Measurements from ENCODE around the gene CDADC1. TPM values are rescaled to one million over a fixed set of nuclear protein-coding genes. Genes with fewer than 3 reads are reported as not detected.

The CDADC1 gene
- total and polyA plus RNA-seq, 5 donors from 2014 or later = 8.7 to 16.7 (median 10.9) TPM

- Histone ChIP-seq H3K4me3 (ENCODE audit: low read depth, low read length) (no peak overlapping the region), H3K27ac (ENCODE audit: insufficient read depth, low read length, poor library complexity, severe bottlenecking) (no peak overlapping the region), H3K36me3 (ENCODE audit: control insufficient read depth, insufficient read depth, low read length) (no peaks in the 10 kb centered on the region), H3K4me1 (ENCODE audit: control insufficient read depth, insufficient read depth, low read length, poor library complexity, severe bottlenecking) (peaks cover 10% of the 10 kb centered on the region), H3K9me3 (ENCODE audit: control insufficient read depth in 2 of 2, low read length in 2 of 2) (no peaks in the 10 kb centered on the region), H3K27me3 (ENCODE audit: control insufficient read depth, insufficient read depth, low read length) (peaks cover 33% of the 10 kb centered on the region)
- H3K27me3 Mint-ChIP-seq = peaks cover 77% of the 10 kb centered on the region
- peaks cover 6% of the 10 kb centered on the region for H3K36me3 Mint-ChIP-seq
- ATAC-seq (ENCODE audit: low read depth in 2 of 2) (no peak), DNase-seq (no peak)
- H3K4me1 Mint-ChIP-seq = peaks cover 2 to 21% (median 12%) of the 10 kb centered on the region in 4 donors
- H3K9me3 Mint-ChIP-seq = peaks cover 0 to 9% (median 0%) of the 10 kb centered on the region in 7 donors
- peak overlapping the region; percentile 25 to 55 (median 42) for H3K4me3 Mint-ChIP-seq
- H3K27ac Mint-ChIP-seq = peak overlapping the region in 1 of 3 donors; percentile 54
These were observed 26.1 kb upstream of the CDADC1 start for GRCh38 chr13:49221590-49221965.

GRCh38 chr13:49225223-49226042 lies 22.3 kb upstream of the CDADC1 start:
- Histone ChIP-seq H3K36me3 (ENCODE audit: control insufficient read depth, insufficient read depth, low read length) (no peaks in the 10 kb centered on the region), H3K4me1 (ENCODE audit: control insufficient read depth, insufficient read depth, low read length, poor library complexity, severe bottlenecking) (peaks cover 2% of the 10 kb centered on the region), H3K27me3 (ENCODE audit: control insufficient read depth, insufficient read depth, low read length) (peaks cover 24% of the 10 kb centered on the region), H3K27ac (ENCODE audit: insufficient read depth, low read length, poor library complexity, severe bottlenecking) (no peak overlapping the region), H3K9me3 (ENCODE audit: control insufficient read depth in 2 of 2, low read length in 2 of 2) (no peaks in the 10 kb centered on the region), H3K4me3 (ENCODE audit: low read depth, low read length) (no peak overlapping the region)
- Mint-ChIP-seq H3K4me1 (peaks cover 2 to 7% (median 6%) of the 10 kb centered on the region in 4 donors), H3K27ac (no peak overlapping the region), H3K36me3 (no peaks in the 10 kb centered on the region), H3K27me3 (peaks cover 68% of the 10 kb centered on the region), H3K9me3 (no peaks in the 10 kb centered on the region), H3K4me3 (no peak overlapping the region)
- no peak for DNase-seq
- no peak for ATAC-seq (ENCODE audit: low read depth in 2 of 2)

GRCh38 chr13:49226613-49227012 lies 21.1 kb upstream of the CDADC1 start:
- Histone ChIP-seq H3K4me3 (ENCODE audit: low read depth, low read length) (no peak overlapping the region), H3K36me3 (ENCODE audit: control insufficient read depth, insufficient read depth, low read length) (no peaks in the 10 kb centered on the region), H3K27ac (ENCODE audit: insufficient read depth, low read length, poor library complexity, severe bottlenecking) (no peak overlapping the region), H3K27me3 (ENCODE audit: control insufficient read depth, insufficient read depth, low read length) (peaks cover 21% of the 10 kb centered on the region), H3K4me1 (ENCODE audit: control insufficient read depth, insufficient read depth, low read length, poor library complexity, severe bottlenecking) (no peaks in the 10 kb centered on the region), H3K9me3 (ENCODE audit: control insufficient read depth in 2 of 2, low read length in 2 of 2) (no peaks in the 10 kb centered on the region)
- Mint-ChIP-seq H3K27me3 (peaks cover 62% of the 10 kb centered on the region), H3K4me1 (peaks cover 0 to 4% (median under 1%) of the 10 kb centered on the region in 4 donors), H3K36me3 (no peaks in the 10 kb centered on the region), H3K9me3 (no peaks in the 10 kb centered on the region), H3K27ac (no peak overlapping the region), H3K4me3 (no peak overlapping the region)
- ATAC-seq (ENCODE audit: low read depth in 2 of 2) = no peak
- no peak for DNase-seq

GRCh38 chr13:49234741-49235140 lies 13.0 kb upstream of the CDADC1 start:
- H3K4me1 ChIP-seq (ENCODE audit: control insufficient read depth, insufficient read depth, low read length, poor library complexity, severe bottlenecking) = no peaks in the 10 kb centered on the region
- peaks cover 0 to 1% (median 0%) of the 10 kb centered on the region in 7 donors for H3K9me3 Mint-ChIP-seq
- H3K27me3 Mint-ChIP-seq = peaks cover 35% of the 10 kb centered on the region
- DNase-seq (no peak), ATAC-seq (ENCODE audit: low read depth in 2 of 2) (no peak)
- no peak overlapping the region for H3K4me3 ChIP-seq (ENCODE audit: low read depth, low read length)
- H3K36me3 ChIP-seq (ENCODE audit: control insufficient read depth, insufficient read depth, low read length) = no peaks in the 10 kb centered on the region
- H3K27me3 ChIP-seq (ENCODE audit: control insufficient read depth, insufficient read depth, low read length) = peaks cover 3% of the 10 kb centered on the region
- peaks cover 3% of the 10 kb centered on the region for H3K36me3 Mint-ChIP-seq
- no peak overlapping the region for H3K27ac ChIP-seq (ENCODE audit: insufficient read depth, low read length, poor library complexity, severe bottlenecking)
- no peaks in the 10 kb centered on the region for H3K4me1 Mint-ChIP-seq
- no peaks in the 10 kb centered on the region for H3K9me3 ChIP-seq (ENCODE audit: control insufficient read depth in 2 of 2, low read length in 2 of 2)
- H3K27ac Mint-ChIP-seq = no peak overlapping the region
- no peak overlapping the region for H3K4me3 Mint-ChIP-seq

GRCh38 chr13:49235856-49236431 lies 11.8 kb upstream of the CDADC1 start:
- no peak overlapping the region for H3K27ac ChIP-seq (ENCODE audit: insufficient read depth, low read length, poor library complexity, severe bottlenecking)
- Mint-ChIP-seq H3K9me3 (peaks cover 0 to 1% (median 0%) of the 10 kb centered on the region in 7 donors), H3K4me3 (no peak overlapping the region), H3K27ac (no peak overlapping the region), H3K36me3 (peaks cover 3% of the 10 kb centered on the region), H3K27me3 (peaks cover 36% of the 10 kb centered on the region), H3K4me1 (peaks cover 0 to 2% (median 0%) of the 10 kb centered on the region in 4 donors)
- H3K27me3 ChIP-seq (ENCODE audit: control insufficient read depth, insufficient read depth, low read length) = peaks cover 3% of the 10 kb centered on the region
- ATAC-seq (ENCODE audit: low read depth in 2 of 2) (no peak), DNase-seq (no peak)
- no peaks in the 10 kb centered on the region for H3K9me3 ChIP-seq (ENCODE audit: control insufficient read depth in 2 of 2, low read length in 2 of 2)
- H3K36me3 ChIP-seq (ENCODE audit: control insufficient read depth, insufficient read depth, low read length) = no peaks in the 10 kb centered on the region
- no peak overlapping the region for H3K4me3 ChIP-seq (ENCODE audit: low read depth, low read length)
- H3K4me1 ChIP-seq (ENCODE audit: control insufficient read depth, insufficient read depth, low read length, poor library complexity, severe bottlenecking) = no peaks in the 10 kb centered on the region

GRCh38 chr13:49238621-49239020 lies 9.1 kb upstream of the CDADC1 start:
- DNase-seq (no peak), ATAC-seq (ENCODE audit: low read depth in 2 of 2) (no peak)
- no peaks in the 10 kb centered on the region for H3K9me3 ChIP-seq (ENCODE audit: control insufficient read depth in 2 of 2, low read length in 2 of 2)
- H3K27me3 ChIP-seq (ENCODE audit: control insufficient read depth, insufficient read depth, low read length) = peaks cover 3% of the 10 kb centered on the region
- H3K27me3 Mint-ChIP-seq = peaks cover 31% of the 10 kb centered on the region
- H3K27ac Mint-ChIP-seq = no peak overlapping the region
- no peak overlapping the region for H3K27ac ChIP-seq (ENCODE audit: insufficient read depth, low read length, poor library complexity, severe bottlenecking)
- H3K4me1 Mint-ChIP-seq = peaks cover 0 to 2% (median 0%) of the 10 kb centered on the region in 4 donors
- H3K36me3 ChIP-seq (ENCODE audit: control insufficient read depth, insufficient read depth, low read length) = no peaks in the 10 kb centered on the region
- H3K4me3 Mint-ChIP-seq = no peak overlapping the region
- no peaks in the 10 kb centered on the region for H3K4me1 ChIP-seq (ENCODE audit: control insufficient read depth, insufficient read depth, low read length, poor library complexity, severe bottlenecking)
- H3K36me3 Mint-ChIP-seq = peaks cover 3% of the 10 kb centered on the region
- peaks cover 0 to 1% (median 0%) of the 10 kb centered on the region in 7 donors for H3K9me3 Mint-ChIP-seq
- H3K4me3 ChIP-seq (ENCODE audit: low read depth, low read length) = no peak overlapping the region

GRCh38 chr13:49240017-49240416 lies 7.7 kb upstream of the CDADC1 start:
- Histone ChIP-seq H3K27ac (ENCODE audit: insufficient read depth, low read length, poor library complexity, severe bottlenecking) (no peak overlapping the region), H3K36me3 (ENCODE audit: control insufficient read depth, insufficient read depth, low read length) (no peaks in the 10 kb centered on the region), H3K9me3 (ENCODE audit: control insufficient read depth in 2 of 2, low read length in 2 of 2) (no peaks in the 10 kb centered on the region), H3K4me3 (ENCODE audit: low read depth, low read length) (no peak overlapping the region), H3K4me1 (ENCODE audit: control insufficient read depth, insufficient read depth, low read length, poor library complexity, severe bottlenecking) (no peaks in the 10 kb centered on the region), H3K27me3 (ENCODE audit: control insufficient read depth, insufficient read depth, low read length) (peaks cover 3% of the 10 kb centered on the region)
- H3K27ac Mint-ChIP-seq = no peak overlapping the region
- H3K36me3 Mint-ChIP-seq = no peaks in the 10 kb centered on the region
- DNase-seq = peak; percentile 9 to 64 (median 41)
- H3K27me3 Mint-ChIP-seq = peaks cover 26% of the 10 kb centered on the region
- peaks cover 0 to 2% (median 0%) of the 10 kb centered on the region in 4 donors for H3K4me1 Mint-ChIP-seq
- peaks cover 0 to 2% (median 0%) of the 10 kb centered on the region in 7 donors for H3K9me3 Mint-ChIP-seq
- no peak overlapping the region for H3K4me3 Mint-ChIP-seq
- ATAC-seq (ENCODE audit: low read depth in 2 of 2) = peak; percentile 74 to 82
